ENCODE data around the gene NUP133.

DNA sequence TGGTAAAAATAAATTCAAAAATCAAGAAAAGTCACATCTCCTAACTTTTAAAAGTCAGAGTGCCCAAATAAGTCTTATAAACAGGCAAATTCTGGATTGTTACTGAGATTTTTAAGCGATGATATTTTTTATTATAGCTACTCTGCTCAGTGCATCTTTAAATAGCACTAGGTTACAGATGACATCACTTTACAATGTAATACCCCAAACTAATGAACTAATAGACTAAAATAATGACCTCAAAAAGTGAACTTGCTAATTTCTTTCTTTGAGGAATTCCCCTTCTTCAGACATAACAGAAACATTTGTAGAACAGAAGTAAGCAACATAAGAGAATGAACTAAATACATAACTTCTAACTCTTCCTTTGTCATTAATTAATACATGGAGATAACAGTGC, 41.3 kb downstream of the NUP133 start:
- TF ChIP-seq POLR2A (IDR thresholded peaks at IDR 0.05; ENCODE audit: low read length), result no peak
- TF ChIP-seq GATA1 (IDR thresholded peaks at IDR 0.05; ENCODE audit: low read depth, low read length), result no peak
